ENCODE data around the gene DBI. TPM values are rescaled to one million over a fixed set of nuclear protein-coding genes. Genes with fewer than 3 reads are reported as not detected.
"Not testable (repeated sequence)": the region's sequence is repeated elsewhere in the genome, so short reads cannot be mapped to it uniquely, and the experiment has no call there.

Gene DBI
- polyA plus RNA-seq, 4 donors, result 461 to 1,006 (median 574) TPM

GRCh38 chr2:119367472-119368099, 809 bp downstream of the DBI start:
- Histone ChIP-seq H3K27ac (ENCODE audit: low read depth in 1 of 3, low read length in 2 of 3) (peak overlapping the region; percentile 79 to 95 (median 89)), H3K9me3 (ENCODE audit: control insufficient read depth in 2 of 2, insufficient read depth in 1 of 2, low read depth in 1 of 2, low read length in 1 of 2) (peaks cover 0 to 2% of the 10 kb centered on the region in 2 donors), H3K4me1 (ENCODE audit: control insufficient read depth in 3 of 3, insufficient read depth in 2 of 3, low read depth in 1 of 3, low read length in 2 of 3) (peaks cover 2 to 18% (median 4%) of the 10 kb centered on the region in 3 donors), H3K4me3 (ENCODE audit: low read depth in 1 of 3, low read length in 3 of 3) (peak overlapping the region; percentile 86 to 90 (median 86)), H3K36me3 (ENCODE audit: control insufficient read depth in 3 of 3, insufficient read depth in 2 of 3, low read depth in 1 of 3, low read length in 3 of 3) (peaks cover 18 to 43% (median 26%) of the 10 kb centered on the region in 3 donors), H3K27me3 (ENCODE audit: control insufficient read depth in 3 of 3, insufficient read depth in 3 of 3, low read length in 3 of 3) (no peaks in the 10 kb centered on the region)
- FAIRE-seq, result no peak
- DNase-seq, result peak; percentile 80 to 88
- WGBS, 3 donors, result 5 to 7% (median 6%) methylated on average over 24 to 32 of the region's 32 CpGs

- WGBS, 3 donors, result 95 to 98% (median 96%) methylated on average over 6 of the region's 6 CpGs
- no peak for DNase-seq
- no peak overlapping the region for H3K27ac ChIP-seq (ENCODE audit: low read depth in 1 of 3, low read length in 2 of 3)
- H3K4me3 ChIP-seq (ENCODE audit: low read depth in 1 of 3, low read length in 3 of 3), result no peak overlapping the region
- H3K9me3 ChIP-seq (ENCODE audit: control insufficient read depth in 2 of 2, insufficient read depth in 1 of 2, low read depth in 1 of 2, low read length in 1 of 2), result peaks cover 0 to 22% of the 10 kb centered on the region in 2 donors
- H3K4me1 ChIP-seq (ENCODE audit: control insufficient read depth in 3 of 3, insufficient read depth in 2 of 3, low read depth in 1 of 3, low read length in 2 of 3), result peaks cover 2 to 22% (median 4%) of the 10 kb centered on the region in 3 donors
- H3K27me3 ChIP-seq (ENCODE audit: control insufficient read depth in 3 of 3, insufficient read depth in 3 of 3, low read length in 3 of 3), result no peaks in the 10 kb centered on the region
- no peak for FAIRE-seq
- H3K36me3 ChIP-seq (ENCODE audit: control insufficient read depth in 3 of 3, insufficient read depth in 2 of 3, low read depth in 1 of 3, low read length in 3 of 3), result peaks cover 29 to 56% (median 31%) of the 10 kb centered on the region in 3 donors
These were observed 3.1 kb downstream of the DBI start for GRCh38 chr2:119369845-119370244.

GRCh38 chr2:119371111-119371510, 4.3 kb downstream of the DBI start:
- H3K27me3 ChIP-seq (ENCODE audit: control insufficient read depth in 3 of 3, insufficient read depth in 3 of 3, low read length in 3 of 3), result no peaks in the 10 kb centered on the region
- no peak overlapping the region for H3K27ac ChIP-seq (ENCODE audit: low read depth in 1 of 3, low read length in 2 of 3)
- no peak for DNase-seq
- FAIRE-seq, result no peak
- H3K9me3 ChIP-seq (ENCODE audit: control insufficient read depth in 2 of 2, insufficient read depth in 1 of 2, low read depth in 1 of 2, low read length in 1 of 2), result peaks cover 0 to 22% of the 10 kb centered on the region in 2 donors
- peaks cover 29 to 56% (median 31%) of the 10 kb centered on the region in 3 donors for H3K36me3 ChIP-seq (ENCODE audit: control insufficient read depth in 3 of 3, insufficient read depth in 2 of 3, low read depth in 1 of 3, low read length in 3 of 3)
- 92 to 97% (median 93%) methylated on average over 6 of the region's 6 CpGs for WGBS, 3 donors
- no peak overlapping the region for H3K4me3 ChIP-seq (ENCODE audit: low read depth in 1 of 3, low read length in 3 of 3)
- peaks cover 0 to 17% (median 0%) of the 10 kb centered on the region in 3 donors for H3K4me1 ChIP-seq (ENCODE audit: control insufficient read depth in 3 of 3, insufficient read depth in 2 of 3, low read depth in 1 of 3, low read length in 2 of 3)

DNA sequence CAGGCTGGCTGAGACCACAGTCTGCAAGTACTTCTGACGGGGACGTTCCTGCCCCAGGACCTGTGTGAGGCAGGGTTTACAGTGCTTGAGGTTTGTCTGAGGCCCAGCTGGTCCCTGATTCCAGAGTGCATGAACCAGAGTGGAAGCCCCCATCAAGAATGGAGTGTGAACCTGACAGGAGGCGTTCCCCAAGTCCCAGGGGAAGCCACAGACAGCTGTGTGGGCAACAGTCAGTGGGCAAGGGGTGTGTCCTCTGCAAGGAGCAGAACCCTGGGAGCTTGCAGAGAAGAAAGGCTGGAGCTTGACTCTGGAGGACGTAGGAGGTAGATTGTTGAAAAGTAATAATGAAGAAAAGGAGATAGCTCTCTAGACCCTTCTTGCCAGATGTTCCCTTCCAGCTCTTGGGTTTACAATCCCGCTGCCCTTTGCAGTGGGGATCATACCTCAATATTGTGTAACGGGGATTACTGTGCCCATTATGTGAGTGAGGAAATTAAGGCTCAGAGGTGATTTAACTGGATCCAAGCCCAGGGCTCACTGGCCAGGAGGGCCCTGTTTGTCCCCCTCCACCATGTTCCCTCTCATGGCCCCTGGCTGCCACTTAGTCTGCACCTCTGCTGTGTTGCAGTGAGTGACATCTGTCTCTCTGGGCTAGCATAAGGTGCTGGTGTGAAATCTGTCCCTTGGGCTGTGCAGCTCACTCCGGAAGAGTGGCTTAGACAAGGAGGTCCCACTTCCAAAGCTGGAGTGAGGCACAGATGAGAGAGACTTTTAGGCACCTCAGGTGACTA, 6.2 kb downstream of the DBI start:
- DNase-seq (no peak), FAIRE-seq (no peak)
- H3K27me3 ChIP-seq (ENCODE audit: control insufficient read depth in 3 of 3, insufficient read depth in 3 of 3, low read length in 3 of 3), result no peaks in the 10 kb centered on the region
- 85 to 97% (median 94%) methylated on average over 7 of the region's 7 CpGs for WGBS, 3 donors
- peaks cover 0 to 22% of the 10 kb centered on the region in 2 donors for H3K9me3 ChIP-seq (ENCODE audit: control insufficient read depth in 2 of 2, insufficient read depth in 1 of 2, low read depth in 1 of 2, low read length in 1 of 2)
- no peak overlapping the region for H3K4me3 ChIP-seq (ENCODE audit: low read depth in 1 of 3, low read length in 3 of 3)
- no peak overlapping the region for H3K27ac ChIP-seq (ENCODE audit: low read depth in 1 of 3, low read length in 2 of 3)
- H3K4me1 ChIP-seq (ENCODE audit: control insufficient read depth in 3 of 3, insufficient read depth in 2 of 3, low read depth in 1 of 3, low read length in 2 of 3), result peaks cover 0 to 31% (median 0%) of the 10 kb centered on the region in 3 donors
- peaks cover 29 to 54% (median 31%) of the 10 kb centered on the region in 3 donors for H3K36me3 ChIP-seq (ENCODE audit: control insufficient read depth in 3 of 3, insufficient read depth in 2 of 3, low read depth in 1 of 3, low read length in 3 of 3)

- not testable (repeated sequence) for H3K27me3 ChIP-seq (ENCODE audit: control insufficient read depth in 3 of 3, insufficient read depth in 3 of 3, low read length in 3 of 3); H3K4me3 ChIP-seq (ENCODE audit: low read depth in 1 of 3, low read length in 3 of 3); DNase-seq; H3K27ac ChIP-seq (ENCODE audit: low read depth in 1 of 3, low read length in 2 of 3); FAIRE-seq
- Histone ChIP-seq H3K36me3 (ENCODE audit: control insufficient read depth in 3 of 3, insufficient read depth in 2 of 3, low read depth in 1 of 3, low read length in 3 of 3) (peaks cover 25 to 43% (median 29%) of the 10 kb centered on the region in 3 donors), H3K9me3 (ENCODE audit: control insufficient read depth in 2 of 2, insufficient read depth in 1 of 2, low read depth in 1 of 2, low read length in 1 of 2) (peaks cover 0 to 22% of the 10 kb centered on the region in 2 donors), H3K4me1 (ENCODE audit: control insufficient read depth in 3 of 3, insufficient read depth in 2 of 3, low read depth in 1 of 3, low read length in 2 of 3) (peaks cover 0 to 26% (median 0%) of the 10 kb centered on the region in 3 donors)
- WGBS, 3 donors, result 96 to 100% (median 99%) methylated on average over 5 of the region's 5 CpGs
These were observed 7.3 kb downstream of the DBI start for GRCh38 chr2:119373907-119374745.

- WGBS, 3 donors, result 17 to 75% (median 43%) methylated on average over 6 of the region's 6 CpGs
- not testable (repeated sequence) for FAIRE-seq; H3K4me3 ChIP-seq (ENCODE audit: low read depth in 1 of 3, low read length in 3 of 3); DNase-seq; H3K27me3 ChIP-seq (ENCODE audit: control insufficient read depth in 3 of 3, insufficient read depth in 3 of 3, low read length in 3 of 3); H3K27ac ChIP-seq (ENCODE audit: low read depth in 1 of 3, low read length in 2 of 3)
- peaks cover 0 to 22% (median 0%) of the 10 kb centered on the region in 3 donors for H3K4me1 ChIP-seq (ENCODE audit: control insufficient read depth in 3 of 3, insufficient read depth in 2 of 3, low read depth in 1 of 3, low read length in 2 of 3)
- peaks cover 13 to 23% (median 15%) of the 10 kb centered on the region in 3 donors for H3K36me3 ChIP-seq (ENCODE audit: control insufficient read depth in 3 of 3, insufficient read depth in 2 of 3, low read depth in 1 of 3, low read length in 3 of 3)
- peaks cover 0 to 22% of the 10 kb centered on the region in 2 donors for H3K9me3 ChIP-seq (ENCODE audit: control insufficient read depth in 2 of 2, insufficient read depth in 1 of 2, low read depth in 1 of 2, low read length in 1 of 2)
These were observed 9.6 kb downstream of the DBI start for GRCh38 chr2:119376406-119376805.

- Histone ChIP-seq H3K9me3 (ENCODE audit: control insufficient read depth in 2 of 2, insufficient read depth in 1 of 2, low read depth in 1 of 2, low read length in 1 of 2) (peaks cover 0 to 22% of the 10 kb centered on the region in 2 donors), H3K36me3 (ENCODE audit: control insufficient read depth in 3 of 3, insufficient read depth in 2 of 3, low read depth in 1 of 3, low read length in 3 of 3) (peaks cover 11 to 19% (median 12%) of the 10 kb centered on the region in 3 donors), H3K4me3 (ENCODE audit: low read depth in 1 of 3, low read length in 3 of 3) (no peak overlapping the region), H3K27me3 (ENCODE audit: control insufficient read depth in 3 of 3, insufficient read depth in 3 of 3, low read length in 3 of 3) (no peaks in the 10 kb centered on the region), H3K4me1 (ENCODE audit: control insufficient read depth in 3 of 3, insufficient read depth in 2 of 3, low read depth in 1 of 3, low read length in 2 of 3) (peaks cover 0 to 22% (median 0%) of the 10 kb centered on the region in 3 donors), H3K27ac (ENCODE audit: low read depth in 1 of 3, low read length in 2 of 3) (no peak overlapping the region)
- DNase-seq (no peak), FAIRE-seq (no peak)
- 85 to 94% (median 89%) methylated on average over 5 of the region's 5 CpGs for WGBS, 3 donors
These were observed 10.0 kb downstream of the DBI start for GRCh38 chr2:119376810-119377209.
